HepG2 (cell line): Measurements from ENCODE around the gene SOST. TPM values are rescaled to one million over a fixed set of nuclear protein-coding genes. Genes with fewer than 3 reads are reported as not detected.

Source experiments
- ATAC-seq: fragments of 200-7000 bp; cut with Tn5 transposase; 3 replicates; pipeline ENCODE4 v1.9.1; 2020; ENCODE audit warnings: mild to moderate bottlenecking, moderate library complexity
- BruUV-seq: library from RNA; stranded (reverse); fragments of 400-500 nt; replicated peaks from 2 replicates; lab custom pipeline; 2021; lab: Mats Ljungman, UMichigan
- CTCF ChIA-PET: fragments of 300-600 bp; formaldehyde crosslinking; extraction: SDS; loops from one replicate; lab custom pipeline; 2021; ENCODE audit warnings: low total read pairs, inconsistent platforms, low intra/inter-chr PET ratio; lab: Yijun Ruan, JAX
- POLR2A ChIA-PET: fragments of 350-600 bp; sonication (Branson Sonifier 250); formaldehyde crosslinking; loops from one replicate; lab custom pipeline; 2020; ENCODE audit warnings: antibody characterized with exemption, inconsistent platforms; lab: Yijun Ruan, JAX
- DNase-seq: peaks from one replicate; pipeline ENCODE4 v3.0.0-alpha.2; 2015; ENCODE audit warnings: low spot score
- FAIRE-seq: peaks from 3 replicates; lab custom pipeline; 2011; peaks lifted over from hg19 to GRCh38; lab: Jason Lieb, UNC
- H2AFZ ChIP-seq: one replicate; pipeline ENCODE4 v1.6.1; 2011; ENCODE audit warnings: low read length, inconsistent platforms
- H3K27ac ChIP-seq: fragments of 300-600 bp; 3 replicates; pipeline ENCODE4 v1.8.0; 2011; ENCODE audit warnings: mixed run types, mild to moderate bottlenecking, mixed read lengths, low read length, inconsistent platforms; ENCODE audit not compliant: insufficient read depth; ENCODE audit errors: extremely low read length
- H3K27me3 ChIP-seq, 2 experiments: fragments of 200-600 bp in 1 of 2; 2 replicates in 1 of 2; 3 replicates in 1 of 2; pipeline versions ENCODE4 v1.6.0 to v1.8.0; 2011; ENCODE audit warnings: low read length in 2 of 2, mild to moderate bottlenecking in 2 of 2, moderate library complexity in 2 of 2, inconsistent platforms in 1 of 2; ENCODE audit not compliant: insufficient read depth in 2 of 2, control insufficient read depth in 1 of 2
- H3K36me3 ChIP-seq, 2 experiments: fragments of 200-600 bp in 1 of 2; replicated peaks in 1 of 2; 2 replicates in 1 of 2; 3 replicates in 1 of 2; pipeline versions ENCODE4 v1.5.1 to v1.8.0; 2011; ENCODE audit warnings: low read length in 2 of 2, inconsistent platforms in 1 of 2; ENCODE audit not compliant: insufficient read depth in 2 of 2, control insufficient read depth in 1 of 2
- H3K4me1 ChIP-seq: 2 replicates; pipeline ENCODE4 v1.5.1; 2012; ENCODE audit warnings: low read length, inconsistent platforms; ENCODE audit not compliant: insufficient read depth
- H3K4me2 ChIP-seq: 2 replicates; pipeline ENCODE4 v1.6.0; 2011; ENCODE audit warnings: low read depth, low read length, inconsistent platforms
- H3K4me3 ChIP-seq, 3 experiments: fragments of 200-600 bp in 1 of 3; sonication (generic), shearing (Covaris generic) in 1 of 3; replicated peaks in 1 of 3; 2 replicates each; pipeline ENCODE4 v1.5.1; 2011 to 2016; ENCODE audit warnings: low read length in 3 of 3, inconsistent platforms in 2 of 3, low read depth in 2 of 3, mild to moderate bottlenecking in 2 of 3, control low read depth in 1 of 3, mixed read lengths in 1 of 3; ENCODE audit not compliant: insufficient read depth in 1 of 3
- H3K79me2 ChIP-seq: one replicate; pipeline ENCODE4 v1.6.1; 2011; ENCODE audit warnings: low read length, inconsistent platforms; ENCODE audit not compliant: insufficient read depth
- H3K9ac ChIP-seq: 2 replicates; pipeline ENCODE4 v1.6.0; 2011; ENCODE audit warnings: mild to moderate bottlenecking, low read depth, low read length, inconsistent platforms; ENCODE audit not compliant: insufficient read depth
- H3K9me3 ChIP-seq: 2 replicates; pipeline ENCODE4 v1.5.1; 2012; ENCODE audit warnings: mild to moderate bottlenecking, low read length
- H4K20me1 ChIP-seq: 2 replicates; pipeline ENCODE4 v1.6.0; 2011; ENCODE audit warnings: inconsistent platforms, mild to moderate bottlenecking, low read length, moderate library complexity; ENCODE audit not compliant: insufficient read depth
- ATF7 ChIP-seq, 2 experiments: fragments of 450-650 bp in 1 of 2; sonication (generic) in 1 of 2; formaldehyde crosslinking in 1 of 2; IDR thresholded peaks; 2 replicates each; pipeline versions ENCODE4 v1.4.0 to v1.6.1; 2016 to 2020; ENCODE audit warnings: antibody characterized with exemption in 1 of 2, mild to moderate bottlenecking in 1 of 2, missing genetic modification reagents in 1 of 2
- FOXA1 ChIP-seq, 2 experiments: fragments of 450-650 bp in 1 of 2; sonication (generic) in 1 of 2; formaldehyde crosslinking in 1 of 2; IDR thresholded peaks; 2 replicates each; pipeline versions ENCODE4 v1.4.0 to v1.6.1; 2016 to 2020; ENCODE audit warnings: missing genetic modification reagents in 1 of 2
- ISX ChIP-seq: sonication (generic); formaldehyde crosslinking; conservative IDR thresholded peaks from 2 replicates; pipeline ENCODE4 v1.5.0; 2020; ENCODE audit warnings: missing genetic modification reagents
- ZNF549 ChIP-seq: sonication (generic); formaldehyde crosslinking; IDR thresholded peaks from 2 replicates; pipeline ENCODE4 v1.5.0; 2020; ENCODE audit warnings: missing genetic modification reagents
- WGBS: methylation state at CpG from one replicate; pipeline ENCODE4 v1.1.6; 2017; ENCODE audit warnings: low lambda C conversion rate; 5-methylcytosine and 5-hydroxymethylcytosine counted together
- in situ Hi-C: cut with HindIII; loops from 2 replicates; pipeline ENCODE4 v1.10.0; 2017; ENCODE audit warnings: low pct_unique_long_range_greater_than_20kb; ENCODE audit not compliant: extremely low pct_ligation_motif_present
- intact Hi-C: fragments of 100-400 bp; cut with micrococcal nuclease; formaldehyde crosslinking; loops from one replicate; pipeline ENCODE4 v1.10.0; 2022; ENCODE audit not compliant: unreplicated experiment
- polyA plus RNA-seq, 8 experiments: library from polyadenylated mRNA; depleted of rRNA in 3 of 8; stranded (reverse) in 7 of 8; unstranded in 1 of 8; fragments of >200 nt; fragmentation: Illumina TruSeq in 4 of 8; extraction: Trizol in 4 of 8; gene quantifications; 2 replicates each; pipeline versions ENCODE4 v1.2.1 to v1.2.3, GENCODE V29; 2011 to 2016; ENCODE audit warnings: low read depth in 4 of 8, missing spikeins in 1 of 8, mixed read lengths in 1 of 8; ENCODE audit not compliant: insufficient read depth in 1 of 8
- total RNA-seq, 5 experiments: library from RNA; depleted of rRNA; stranded (reverse); fragments of >200 nt; fragmentation: Illumina TruSeq; extraction: Trizol; gene quantifications; 2 replicates each; pipeline ENCODE4 v1.2.3, GENCODE V29; 2016; ENCODE audit warnings: low read depth in 1 of 5
- TF ChIP-seq, protein P1 (sequence below): sonication (generic); formaldehyde crosslinking; IDR thresholded peaks from 2 replicates; pipeline ENCODE4 v1.4.0; 2020; ENCODE audit warnings: missing genetic modification reagents, mild to moderate bottlenecking, borderline replicate concordance
- TF ChIP-seq, protein P2 (sequence below): sonication (generic); formaldehyde crosslinking; IDR thresholded peaks from 2 replicates; pipeline ENCODE4 v1.8.0; 2022; ENCODE audit warnings: missing genetic modification reagents, mild to moderate bottlenecking, moderate library complexity, borderline replicate concordance
- TF ChIP-seq, protein P3 (sequence below): sonication (generic); formaldehyde crosslinking; IDR thresholded peaks from 2 replicates; pipeline ENCODE4 v1.4.0; 2020; ENCODE audit warnings: missing genetic modification reagents
- TF ChIP-seq, protein P4 (sequence below): sonication (generic); formaldehyde crosslinking; IDR thresholded peaks from 2 replicates; pipeline ENCODE4 v1.4.0; 2020; ENCODE audit warnings: missing genetic modification reagents, mild to moderate bottlenecking, borderline replicate concordance
- TF ChIP-seq, protein P5 (sequence below): sonication (generic); formaldehyde crosslinking; IDR thresholded peaks from 2 replicates; pipeline ENCODE4 v1.9.0; 2022; ENCODE audit warnings: missing genetic modification reagents, mild to moderate bottlenecking, borderline replicate concordance

Gene SOST
- total and polyA plus RNA-seq, 2 of the 13 experiments (the other 11 are each of a cell fraction or from before 2014, with no cell fraction given): not detected

DNA sequence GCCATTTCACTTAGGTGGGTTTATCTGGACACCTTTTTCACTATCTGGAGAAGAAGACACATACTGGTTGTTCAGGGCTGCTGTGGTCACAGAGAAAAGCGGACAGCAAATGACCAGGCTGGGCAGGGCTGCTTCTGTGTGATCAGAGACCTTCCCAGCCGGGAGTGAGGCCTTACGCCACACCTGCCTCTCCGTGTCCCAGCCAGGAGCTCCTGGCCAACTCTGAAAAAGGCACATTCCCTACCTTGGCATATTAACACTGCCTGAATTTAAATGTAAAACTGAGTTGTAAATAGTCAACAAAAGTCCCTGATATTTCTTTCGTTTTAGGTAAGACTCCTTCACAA lies 9.1 kb upstream of the SOST start (continued):
- TF ChIP-seq, protein P1, sequence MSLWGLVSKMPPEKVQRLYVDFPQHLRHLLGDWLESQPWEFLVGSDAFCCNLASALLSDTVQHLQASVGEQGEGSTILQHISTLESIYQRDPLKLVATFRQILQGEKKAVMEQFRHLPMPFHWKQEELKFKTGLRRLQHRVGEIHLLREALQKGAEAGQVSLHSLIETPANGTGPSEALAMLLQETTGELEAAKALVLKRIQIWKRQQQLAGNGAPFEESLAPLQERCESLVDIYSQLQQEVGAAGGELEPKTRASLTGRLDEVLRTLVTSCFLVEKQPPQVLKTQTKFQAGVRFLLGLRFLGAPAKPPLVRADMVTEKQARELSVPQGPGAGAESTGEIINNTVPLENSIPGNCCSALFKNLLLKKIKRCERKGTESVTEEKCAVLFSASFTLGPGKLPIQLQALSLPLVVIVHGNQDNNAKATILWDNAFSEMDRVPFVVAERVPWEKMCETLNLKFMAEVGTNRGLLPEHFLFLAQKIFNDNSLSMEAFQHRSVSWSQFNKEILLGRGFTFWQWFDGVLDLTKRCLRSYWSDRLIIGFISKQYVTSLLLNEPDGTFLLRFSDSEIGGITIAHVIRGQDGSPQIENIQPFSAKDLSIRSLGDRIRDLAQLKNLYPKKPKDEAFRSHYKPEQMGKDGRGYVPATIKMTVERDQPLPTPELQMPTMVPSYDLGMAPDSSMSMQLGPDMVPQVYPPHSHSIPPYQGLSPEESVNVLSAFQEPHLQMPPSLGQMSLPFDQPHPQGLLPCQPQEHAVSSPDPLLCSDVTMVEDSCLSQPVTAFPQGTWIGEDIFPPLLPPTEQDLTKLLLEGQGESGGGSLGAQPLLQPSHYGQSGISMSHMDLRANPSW (CRISPR knock-in tag): no peak

DNA sequence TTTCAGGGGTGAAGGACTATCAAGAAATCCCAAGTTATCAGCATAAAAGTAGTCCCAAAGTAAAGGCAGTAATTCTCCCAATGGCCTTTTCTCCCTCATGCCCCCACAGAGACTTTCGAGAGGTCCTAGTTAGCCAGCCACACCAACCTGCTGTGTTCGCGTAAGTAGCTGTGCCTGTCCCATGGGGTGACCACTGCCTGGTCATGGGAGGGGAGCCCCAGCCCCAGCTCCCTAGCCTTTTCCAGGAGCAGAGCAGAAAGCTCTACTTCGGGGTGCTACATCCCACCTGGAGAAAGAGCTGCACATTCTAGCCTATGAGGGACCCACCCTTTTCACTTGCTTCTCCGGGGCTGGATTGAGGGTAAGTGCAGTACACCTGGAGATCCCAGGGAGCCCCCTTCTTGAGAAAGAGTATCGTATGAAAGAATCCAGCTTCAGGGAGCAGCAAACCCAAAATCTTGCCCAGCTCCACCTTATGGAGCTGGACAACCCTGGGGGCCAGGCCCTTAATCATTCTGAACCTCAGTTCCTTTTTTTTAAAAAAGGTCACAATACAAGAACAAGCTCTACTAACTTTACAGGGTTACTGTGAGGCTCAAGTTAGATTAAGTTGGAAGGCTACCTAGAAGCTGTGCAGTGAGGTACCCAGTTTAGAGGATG lies 8.6 kb upstream of the SOST start:
- no peak overlapping the region for H3K4me3 ChIP-seq
- H3K9ac ChIP-seq: no peak overlapping the region
- H3K27ac ChIP-seq: no peak overlapping the region
- ATAC-seq (no peak), FAIRE-seq (no peak), DNase-seq (no peak)
- in situ Hi-C loops: loop anchor here (10.0 kb wide), 1 partner anchor 252 kb away; no protein-coding TSS in a partner anchor
- WGBS: 87% methylated on average over 6 of the region's 6 CpGs
- H3K27me3 ChIP-seq: no peaks in the 10 kb centered on the region
- no peaks in the 10 kb centered on the region for H3K79me2 ChIP-seq
- H3K9me3 ChIP-seq: no peaks in the 10 kb centered on the region
- H3K4me1 ChIP-seq: peaks cover 13% of the 10 kb centered on the region
- H4K20me1 ChIP-seq: no peaks in the 10 kb centered on the region
- intact Hi-C loops: loop anchor here (10.0 kb wide), 1 partner anchor 242 kb away; no protein-coding TSS in a partner anchor
- peaks cover 12 to 23% of the 10 kb centered on the region in 2 experiments for H3K36me3 ChIP-seq
- H3K4me2 ChIP-seq: no peak overlapping the region
- no TSS peak for BruUV-seq
- POLR2A ChIA-PET: no interaction called here
- CTCF ChIA-PET: interaction anchor here (0.6 to 3.8 kb wide), 4 partner anchors 13 to 247 kb away, joined by 3 to 16 read pairs (median 10); partner anchors contain the start of genes CD300LG and CFAP97D1
- H2AFZ ChIP-seq: no peak overlapping the region
- TF ChIP-seq, protein P2, sequence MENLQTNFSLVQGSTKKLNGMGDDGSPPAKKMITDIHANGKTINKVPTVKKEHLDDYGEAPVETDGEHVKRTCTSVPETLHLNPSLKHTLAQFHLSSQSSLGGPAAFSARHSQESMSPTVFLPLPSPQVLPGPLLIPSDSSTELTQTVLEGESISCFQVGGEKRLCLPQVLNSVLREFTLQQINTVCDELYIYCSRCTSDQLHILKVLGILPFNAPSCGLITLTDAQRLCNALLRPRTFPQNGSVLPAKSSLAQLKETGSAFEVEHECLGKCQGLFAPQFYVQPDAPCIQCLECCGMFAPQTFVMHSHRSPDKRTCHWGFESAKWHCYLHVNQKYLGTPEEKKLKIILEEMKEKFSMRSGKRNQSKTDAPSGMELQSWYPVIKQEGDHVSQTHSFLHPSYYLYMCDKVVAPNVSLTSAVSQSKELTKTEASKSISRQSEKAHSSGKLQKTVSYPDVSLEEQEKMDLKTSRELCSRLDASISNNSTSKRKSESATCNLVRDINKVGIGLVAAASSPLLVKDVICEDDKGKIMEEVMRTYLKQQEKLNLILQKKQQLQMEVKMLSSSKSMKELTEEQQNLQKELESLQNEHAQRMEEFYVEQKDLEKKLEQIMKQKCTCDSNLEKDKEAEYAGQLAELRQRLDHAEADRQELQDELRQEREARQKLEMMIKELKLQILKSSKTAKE (CRISPR knock-in tag): no peak
- no peak for TF ChIP-seq FOXA1 (IDR thresholded peaks at IDR 0.05)
- no peak for TF ChIP-seq FOXA1 (CRISPR knock-in tag; IDR thresholded peaks at IDR 0.05)
- TF ChIP-seq ISX (CRISPR knock-in tag): no peak
- no peak for TF ChIP-seq ATF7 (IDR thresholded peaks at IDR 0.05)
- no peak for TF ChIP-seq ATF7 (CRISPR knock-in tag; IDR thresholded peaks at IDR 0.05)
- TF ChIP-seq, protein P3, sequence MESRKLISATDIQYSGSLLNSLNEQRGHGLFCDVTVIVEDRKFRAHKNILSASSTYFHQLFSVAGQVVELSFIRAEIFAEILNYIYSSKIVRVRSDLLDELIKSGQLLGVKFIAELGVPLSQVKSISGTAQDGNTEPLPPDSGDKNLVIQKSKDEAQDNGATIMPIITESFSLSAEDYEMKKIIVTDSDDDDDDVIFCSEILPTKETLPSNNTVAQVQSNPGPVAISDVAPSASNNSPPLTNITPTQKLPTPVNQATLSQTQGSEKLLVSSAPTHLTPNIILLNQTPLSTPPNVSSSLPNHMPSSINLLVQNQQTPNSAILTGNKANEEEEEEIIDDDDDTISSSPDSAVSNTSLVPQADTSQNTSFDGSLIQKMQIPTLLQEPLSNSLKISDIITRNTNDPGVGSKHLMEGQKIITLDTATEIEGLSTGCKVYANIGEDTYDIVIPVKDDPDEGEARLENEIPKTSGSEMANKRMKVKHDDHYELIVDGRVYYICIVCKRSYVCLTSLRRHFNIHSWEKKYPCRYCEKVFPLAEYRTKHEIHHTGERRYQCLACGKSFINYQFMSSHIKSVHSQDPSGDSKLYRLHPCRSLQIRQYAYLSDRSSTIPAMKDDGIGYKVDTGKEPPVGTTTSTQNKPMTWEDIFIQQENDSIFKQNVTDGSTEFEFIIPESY (CRISPR knock-in tag): no peak
- TF ChIP-seq, protein P4, sequence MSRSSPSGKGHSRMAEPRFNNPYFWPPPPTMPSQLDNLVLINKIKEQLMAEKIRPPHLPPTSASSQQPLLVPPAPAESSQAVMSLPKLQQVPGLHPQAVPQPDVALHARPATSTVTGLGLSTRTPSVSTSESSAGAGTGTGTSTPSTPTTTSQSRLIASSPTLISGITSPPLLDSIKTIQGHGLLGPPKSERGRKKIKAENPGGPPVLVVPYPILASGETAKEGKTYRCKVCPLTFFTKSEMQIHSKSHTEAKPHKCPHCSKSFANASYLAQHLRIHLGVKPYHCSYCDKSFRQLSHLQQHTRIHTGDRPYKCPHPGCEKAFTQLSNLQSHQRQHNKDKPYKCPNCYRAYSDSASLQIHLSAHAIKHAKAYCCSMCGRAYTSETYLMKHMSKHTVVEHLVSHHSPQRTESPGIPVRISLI: no peak
- TF ChIP-seq, protein P5, sequence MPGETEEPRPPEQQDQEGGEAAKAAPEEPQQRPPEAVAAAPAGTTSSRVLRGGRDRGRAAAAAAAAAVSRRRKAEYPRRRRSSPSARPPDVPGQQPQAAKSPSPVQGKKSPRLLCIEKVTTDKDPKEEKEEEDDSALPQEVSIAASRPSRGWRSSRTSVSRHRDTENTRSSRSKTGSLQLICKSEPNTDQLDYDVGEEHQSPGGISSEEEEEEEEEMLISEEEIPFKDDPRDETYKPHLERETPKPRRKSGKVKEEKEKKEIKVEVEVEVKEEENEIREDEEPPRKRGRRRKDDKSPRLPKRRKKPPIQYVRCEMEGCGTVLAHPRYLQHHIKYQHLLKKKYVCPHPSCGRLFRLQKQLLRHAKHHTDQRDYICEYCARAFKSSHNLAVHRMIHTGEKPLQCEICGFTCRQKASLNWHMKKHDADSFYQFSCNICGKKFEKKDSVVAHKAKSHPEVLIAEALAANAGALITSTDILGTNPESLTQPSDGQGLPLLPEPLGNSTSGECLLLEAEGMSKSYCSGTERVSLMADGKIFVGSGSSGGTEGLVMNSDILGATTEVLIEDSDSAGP (CRISPR knock-in tag): 0 out of 2 replicates have a peak, but pooled peaks have one; percentile 30
- TF ChIP-seq ZNF549: no peak
